ENCODE results near the gene SRF.
A peak's percentile ranks its signal among the peaks of the same experiment; 100 is the strongest.

Gene SRF

DNA sequence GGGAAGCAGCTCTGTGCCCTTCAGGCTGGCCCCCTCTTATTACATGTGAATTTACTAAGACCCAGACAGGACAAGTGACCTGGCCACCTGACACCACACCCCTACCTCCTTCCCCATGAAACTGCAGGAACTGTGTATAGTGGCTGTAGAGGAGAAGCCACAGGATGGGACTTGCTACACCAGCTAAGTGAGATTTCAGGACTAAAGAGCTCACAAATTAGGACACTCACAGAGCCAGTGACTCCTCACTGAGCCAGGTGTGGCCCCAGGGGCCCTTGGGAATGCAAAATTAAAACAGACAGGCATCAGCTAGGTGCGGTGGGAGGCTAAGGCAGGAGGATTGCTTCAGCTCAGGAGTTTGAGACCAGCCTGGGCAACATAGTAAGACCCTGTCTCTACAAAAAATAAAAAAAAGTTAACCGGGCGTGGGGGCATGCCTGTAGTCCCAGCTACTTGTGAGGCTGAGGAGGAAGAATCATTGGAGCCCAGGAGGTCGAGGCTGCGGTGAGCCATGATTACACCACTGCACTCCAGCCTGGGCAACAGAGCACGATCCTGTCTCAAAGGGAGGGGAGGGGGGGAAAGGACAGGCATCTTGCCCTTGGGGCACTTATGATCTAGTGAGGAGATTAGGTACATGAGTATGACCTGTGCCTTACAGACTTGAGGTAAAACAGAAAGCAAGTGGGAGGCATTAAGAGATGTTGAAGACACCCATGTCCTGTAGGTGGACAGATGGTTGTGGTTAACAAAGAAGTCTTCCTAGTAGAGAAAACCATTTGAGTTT, 23.2 kb upstream of the SRF start:
- no peak for DNase-seq (ENCODE audit: low read depth)

DNA sequence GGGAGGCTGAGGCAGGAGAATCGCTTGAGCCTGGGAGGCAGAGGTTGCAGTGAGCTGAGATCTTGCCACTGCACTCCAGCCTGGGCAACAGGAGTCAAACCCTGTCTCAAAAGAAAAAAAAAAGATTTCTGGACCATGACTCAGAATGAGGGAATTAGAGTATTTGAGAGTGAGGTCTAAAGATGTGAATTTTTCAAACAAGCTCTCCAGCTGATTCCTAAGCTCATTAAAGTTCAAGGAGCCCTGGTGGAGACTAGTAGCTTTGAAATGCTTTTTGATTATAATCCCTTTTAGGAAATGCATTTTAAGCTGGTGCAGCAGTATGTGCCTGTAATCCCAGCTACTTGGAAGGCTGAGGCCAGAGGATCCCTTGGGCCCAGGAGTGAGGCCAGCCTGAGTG, 21.8 kb upstream of the SRF start:
- no peak for DNase-seq (ENCODE audit: low read depth)

DNA sequence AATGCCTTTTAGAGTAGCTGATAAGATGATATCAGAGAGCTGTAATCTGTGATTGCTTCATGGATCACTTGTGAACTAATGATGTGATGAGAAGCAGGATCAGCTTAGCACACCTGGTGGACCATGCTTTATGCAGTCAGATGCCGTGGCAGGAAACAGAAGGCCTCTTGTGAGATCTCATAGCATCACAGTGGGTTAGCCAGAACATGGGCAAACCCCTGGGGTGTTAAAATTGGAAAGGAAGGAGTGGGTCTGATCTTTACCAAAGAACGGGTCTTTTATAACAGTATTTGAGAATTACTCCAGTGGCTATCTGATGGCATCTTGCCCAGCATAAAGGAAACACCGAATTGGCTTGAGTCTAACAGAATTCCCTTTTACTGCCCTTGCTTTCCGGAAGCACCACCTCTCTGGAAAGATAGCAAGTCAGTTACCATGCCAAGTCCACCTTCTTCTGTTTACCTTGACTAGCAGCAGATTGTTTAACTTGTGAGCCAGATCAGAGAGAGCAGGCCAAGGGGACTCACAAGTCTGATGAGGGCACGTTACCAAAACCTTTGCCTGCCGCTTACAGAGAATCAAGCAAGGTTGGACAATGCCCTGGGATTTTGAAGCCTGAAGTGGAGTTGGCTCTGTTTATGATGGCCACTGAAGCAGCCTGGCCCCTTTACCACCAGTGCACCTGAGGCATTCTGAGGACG, 20.9 kb upstream of the SRF start:
- no peak for DNase-seq (ENCODE audit: low read depth)

DNA sequence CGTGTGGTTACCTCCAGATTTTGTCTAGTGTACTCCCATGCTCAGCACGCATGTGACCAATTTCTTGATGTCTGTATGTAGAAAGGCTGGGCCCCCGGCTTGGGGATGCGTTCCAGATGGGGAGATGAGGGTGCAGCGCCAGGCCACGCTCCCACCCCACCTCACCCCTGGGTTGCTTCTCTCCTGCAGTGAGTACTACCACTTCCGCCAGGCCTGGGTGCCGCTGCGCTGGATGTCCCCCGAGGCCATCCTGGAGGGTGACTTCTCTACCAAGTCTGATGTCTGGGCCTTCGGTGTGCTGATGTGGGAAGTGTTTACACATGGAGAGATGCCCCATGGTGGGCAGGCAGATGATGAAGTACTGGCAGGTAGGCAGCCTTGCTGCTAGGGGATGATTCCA, 11.5 kb upstream of the SRF start:
- no peak for DNase-seq (ENCODE audit: low read depth)

DNA sequence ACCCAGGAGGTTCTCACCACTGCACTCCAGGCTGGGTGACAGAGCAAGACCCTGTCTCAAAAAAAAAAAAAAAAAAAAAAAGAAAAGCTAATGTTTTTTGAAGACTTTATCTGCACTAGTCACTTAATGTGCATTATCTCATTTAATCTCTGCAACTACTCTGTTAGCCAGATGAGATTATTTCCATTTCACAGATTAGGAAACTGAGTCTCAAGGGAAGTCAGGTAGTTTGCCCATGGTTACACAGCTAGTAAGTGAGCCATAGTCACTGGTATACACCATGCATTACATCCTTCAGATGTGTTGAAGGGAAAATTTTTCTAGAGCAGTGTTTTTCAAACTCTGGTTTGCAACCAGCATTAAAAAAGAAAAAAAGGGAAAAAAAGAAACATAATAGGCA, 7.2 kb upstream of the SRF start:
- no peak for DNase-seq (ENCODE audit: low read depth)

DNA sequence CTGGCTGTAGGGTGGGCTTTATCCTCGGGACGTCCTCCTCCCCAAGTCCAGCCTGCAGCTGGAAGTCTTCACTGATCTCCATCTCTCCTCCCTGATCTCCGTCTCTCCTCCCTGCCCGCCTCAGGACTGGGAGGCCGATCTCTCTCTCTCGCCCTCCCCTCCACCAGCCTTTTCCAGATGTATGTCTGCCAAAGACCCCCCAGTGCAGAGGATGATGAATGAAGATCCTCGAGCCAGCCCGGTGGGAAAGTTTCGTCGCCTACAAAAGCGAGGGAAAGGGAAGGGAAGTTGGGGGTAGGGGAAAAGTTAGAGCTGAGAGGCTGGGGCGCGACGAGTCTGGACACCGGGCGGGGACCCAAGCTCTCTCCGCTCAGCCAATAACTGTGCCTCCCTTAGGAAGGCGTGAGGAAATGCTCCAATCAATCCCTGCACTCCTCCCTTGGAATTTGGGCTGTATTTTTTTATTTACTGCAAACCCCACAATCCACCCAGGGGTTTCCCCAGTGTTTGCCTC, 595 bp upstream of the SRF start:
- no peak for DNase-seq (ENCODE audit: low read depth)

DNA sequence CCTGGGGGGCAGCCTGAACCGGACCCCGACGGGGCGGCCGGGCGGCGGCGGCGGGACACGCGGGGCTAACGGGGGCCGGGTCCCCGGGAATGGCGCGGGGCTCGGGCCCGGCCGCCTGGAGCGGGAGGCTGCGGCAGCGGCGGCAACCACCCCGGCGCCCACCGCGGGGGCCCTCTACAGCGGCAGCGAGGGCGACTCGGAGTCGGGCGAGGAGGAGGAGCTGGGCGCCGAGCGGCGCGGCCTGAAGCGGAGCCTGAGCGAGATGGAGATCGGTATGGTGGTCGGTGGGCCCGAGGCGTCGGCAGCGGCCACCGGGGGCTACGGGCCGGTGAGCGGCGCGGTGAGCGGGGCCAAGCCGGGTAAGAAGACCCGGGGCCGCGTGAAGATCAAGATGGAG, 636 bp downstream of the SRF start:
- peak; percentile 20 for DNase-seq (ENCODE audit: low read depth)

DNA sequence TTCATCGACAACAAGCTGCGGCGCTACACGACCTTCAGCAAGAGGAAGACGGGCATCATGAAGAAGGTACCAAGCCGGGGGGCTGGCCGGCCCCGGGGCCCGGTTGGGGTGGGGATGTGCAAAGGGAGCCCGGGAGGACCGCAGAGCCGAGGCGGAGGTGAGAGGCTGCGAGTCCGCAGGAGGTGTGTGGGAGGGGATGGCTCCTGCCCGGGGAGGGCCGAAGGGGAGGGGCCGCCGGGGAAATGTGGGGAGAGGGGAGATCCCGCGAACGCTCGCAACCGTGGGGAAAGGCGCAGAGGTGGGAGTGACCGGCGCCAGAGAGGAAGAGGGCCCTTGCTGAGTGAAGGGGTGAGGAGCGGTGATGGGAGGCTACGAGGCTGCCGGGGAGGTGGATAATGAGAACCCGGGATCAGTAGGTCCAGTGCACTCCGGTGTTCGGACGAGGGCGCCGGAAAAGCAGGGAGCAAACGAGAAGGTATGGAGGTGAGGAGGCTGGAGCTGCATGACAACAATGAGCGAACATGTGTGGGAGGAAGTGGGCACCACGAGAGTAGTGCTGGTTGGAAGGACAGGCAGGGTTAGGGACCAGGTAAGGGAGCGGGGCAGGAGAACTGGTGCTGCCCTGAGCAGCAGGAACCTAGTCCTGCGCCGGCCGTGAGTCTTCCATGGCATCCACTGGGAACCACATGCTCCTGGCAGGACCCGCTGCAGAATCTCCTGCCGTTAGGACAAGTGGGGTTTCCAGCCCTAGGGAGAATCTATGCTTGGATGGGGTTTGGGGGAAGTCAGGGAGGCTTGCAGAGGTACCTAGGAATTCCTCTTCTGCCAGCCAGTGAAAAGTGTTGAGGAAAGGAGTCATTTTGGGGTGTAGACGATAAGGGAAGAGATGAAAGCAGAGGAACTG, 1.3 kb downstream of the SRF start:
- DNase-seq (ENCODE audit: low read depth) = peak; percentile 39

DNA sequence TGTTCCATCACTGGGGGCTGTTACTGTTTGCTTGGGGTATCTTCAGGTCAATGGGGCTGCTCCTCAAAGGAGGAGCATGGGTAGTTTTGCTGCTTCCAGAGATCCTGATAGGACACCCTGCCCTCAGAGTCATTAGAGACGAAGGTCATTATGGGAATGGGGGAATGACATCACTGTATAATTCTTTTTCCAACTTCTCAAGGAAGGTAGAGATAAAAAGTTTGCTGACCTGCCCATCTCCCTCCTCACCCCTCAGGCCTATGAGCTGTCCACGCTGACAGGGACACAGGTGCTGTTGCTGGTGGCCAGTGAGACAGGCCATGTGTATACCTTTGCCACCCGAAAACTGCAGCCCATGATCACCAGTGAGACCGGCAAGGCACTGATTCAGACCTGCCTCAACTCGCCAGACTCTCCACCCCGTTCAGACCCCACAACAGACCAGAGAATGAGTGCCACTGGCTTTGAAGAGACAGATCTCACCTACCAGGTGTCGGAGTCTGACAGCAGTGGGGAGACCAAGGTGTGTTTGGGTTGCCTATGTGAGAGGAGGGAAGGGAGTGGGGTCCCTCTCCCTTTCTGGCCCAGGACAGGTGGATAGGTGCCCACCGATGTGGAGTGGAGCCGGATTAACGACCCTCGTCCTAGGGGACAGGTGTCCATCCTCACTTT, 2.7 kb downstream of the SRF start:
- no peak for DNase-seq (ENCODE audit: low read depth)

DNA sequence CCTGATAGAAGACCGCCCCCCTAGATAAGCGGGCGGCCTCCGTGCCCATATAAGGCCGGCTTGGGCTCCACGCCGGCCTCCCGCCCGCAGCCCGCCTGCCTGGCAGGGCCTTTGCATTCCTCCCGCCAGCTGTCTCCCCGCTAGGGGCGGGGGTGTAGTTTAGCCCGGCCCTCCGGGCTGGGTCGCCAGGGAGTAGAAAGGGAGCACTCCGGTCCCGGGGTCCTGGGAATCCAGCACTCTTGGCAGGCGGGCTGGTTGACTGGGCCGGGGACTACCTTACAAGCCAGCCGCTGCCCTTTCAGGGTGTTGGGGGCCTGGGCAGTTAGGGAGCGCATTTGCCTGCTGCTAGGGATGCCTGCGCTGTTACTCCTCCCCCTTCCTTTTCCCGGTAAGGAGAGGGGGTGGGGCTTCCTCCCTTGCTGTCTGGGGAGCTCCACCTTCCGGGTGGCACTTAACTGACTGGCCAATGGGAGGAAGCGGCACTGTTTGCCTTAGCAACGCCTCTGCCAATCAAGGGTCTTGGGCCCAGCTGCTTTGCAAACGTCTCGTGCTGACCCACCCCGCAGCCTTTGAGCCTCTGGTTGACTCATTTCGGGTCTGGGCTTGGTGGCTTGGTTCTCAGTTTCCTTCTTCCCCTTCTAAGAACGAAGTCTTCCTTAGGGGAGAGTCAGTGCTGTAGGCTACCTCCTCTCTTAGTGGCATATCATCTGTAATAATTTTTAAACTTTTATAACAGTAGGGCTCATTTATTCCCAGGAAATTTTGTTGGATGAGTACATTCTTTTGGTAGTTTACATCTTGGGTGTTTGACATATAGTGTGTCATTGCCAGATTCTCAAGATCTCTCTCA, 3.4 kb downstream of the SRF start:
- peak; percentile 92 for DNase-seq (ENCODE audit: low read depth)

DNA sequence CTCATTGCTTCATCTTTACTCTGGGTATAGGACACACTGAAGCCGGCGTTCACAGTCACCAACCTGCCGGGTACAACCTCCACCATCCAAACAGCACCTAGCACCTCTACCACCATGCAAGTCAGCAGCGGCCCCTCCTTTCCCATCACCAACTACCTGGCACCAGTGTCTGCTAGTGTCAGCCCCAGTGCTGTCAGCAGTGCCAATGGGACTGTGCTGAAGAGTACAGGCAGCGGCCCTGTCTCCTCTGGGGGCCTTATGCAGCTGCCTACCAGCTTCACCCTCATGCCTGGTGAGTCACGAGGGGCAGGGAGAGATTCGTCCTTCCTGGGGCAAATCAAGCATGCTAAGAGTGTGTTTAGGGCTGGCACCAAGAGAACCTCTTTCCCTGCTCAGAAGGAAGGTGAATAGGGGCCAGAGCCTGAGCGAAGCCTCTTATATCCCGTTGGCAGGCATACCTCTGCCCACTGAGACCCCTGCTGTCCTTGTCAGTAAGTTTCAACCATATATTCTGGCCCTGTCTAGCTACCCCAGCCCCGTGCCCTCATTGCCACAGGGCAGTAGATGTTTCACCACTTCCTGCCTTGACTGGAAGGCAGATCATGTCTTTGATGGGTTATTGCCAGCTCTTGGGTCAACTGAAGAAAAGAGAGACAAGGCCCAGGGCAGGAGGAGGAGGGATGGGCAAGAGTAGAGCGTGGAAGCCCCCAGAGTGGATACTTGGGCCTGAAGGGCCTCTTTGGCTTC, 4.8 kb downstream of the SRF start:
- DNase-seq (ENCODE audit: low read depth) = no peak

DNA sequence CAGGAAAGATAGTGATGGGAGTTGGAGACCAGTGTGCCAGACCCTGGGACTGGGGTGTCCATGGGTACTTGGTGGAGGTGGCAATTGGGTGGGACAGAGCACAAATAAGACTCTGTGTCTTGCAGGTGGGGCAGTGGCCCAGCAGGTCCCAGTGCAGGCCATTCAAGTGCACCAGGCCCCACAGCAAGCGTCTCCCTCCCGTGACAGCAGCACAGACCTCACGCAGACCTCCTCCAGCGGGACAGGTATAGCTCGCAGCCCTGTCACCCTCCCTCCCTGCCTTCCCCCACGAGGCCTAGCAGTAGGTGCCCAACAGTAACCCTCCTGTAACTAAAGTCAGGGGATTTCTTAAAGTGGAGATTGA, 5.3 kb downstream of the SRF start:
- no peak for DNase-seq (ENCODE audit: low read depth)

DNA sequence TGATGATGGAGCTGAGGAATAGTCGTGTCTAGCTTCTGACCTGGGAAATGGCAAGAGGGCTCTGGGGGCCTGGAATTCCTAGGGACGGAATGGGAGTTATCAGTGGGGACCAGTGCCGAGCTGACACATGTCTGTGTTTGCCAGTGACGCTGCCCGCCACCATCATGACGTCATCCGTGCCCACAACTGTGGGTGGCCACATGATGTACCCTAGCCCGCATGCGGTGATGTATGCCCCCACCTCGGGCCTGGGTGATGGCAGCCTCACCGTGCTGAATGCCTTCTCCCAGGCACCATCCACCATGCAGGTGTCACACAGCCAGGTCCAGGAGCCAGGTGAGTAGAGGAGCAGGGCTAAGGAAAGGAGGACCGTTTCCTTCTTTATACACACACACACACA, 7.1 kb downstream of the SRF start:
- no peak for DNase-seq (ENCODE audit: low read depth)

DNA sequence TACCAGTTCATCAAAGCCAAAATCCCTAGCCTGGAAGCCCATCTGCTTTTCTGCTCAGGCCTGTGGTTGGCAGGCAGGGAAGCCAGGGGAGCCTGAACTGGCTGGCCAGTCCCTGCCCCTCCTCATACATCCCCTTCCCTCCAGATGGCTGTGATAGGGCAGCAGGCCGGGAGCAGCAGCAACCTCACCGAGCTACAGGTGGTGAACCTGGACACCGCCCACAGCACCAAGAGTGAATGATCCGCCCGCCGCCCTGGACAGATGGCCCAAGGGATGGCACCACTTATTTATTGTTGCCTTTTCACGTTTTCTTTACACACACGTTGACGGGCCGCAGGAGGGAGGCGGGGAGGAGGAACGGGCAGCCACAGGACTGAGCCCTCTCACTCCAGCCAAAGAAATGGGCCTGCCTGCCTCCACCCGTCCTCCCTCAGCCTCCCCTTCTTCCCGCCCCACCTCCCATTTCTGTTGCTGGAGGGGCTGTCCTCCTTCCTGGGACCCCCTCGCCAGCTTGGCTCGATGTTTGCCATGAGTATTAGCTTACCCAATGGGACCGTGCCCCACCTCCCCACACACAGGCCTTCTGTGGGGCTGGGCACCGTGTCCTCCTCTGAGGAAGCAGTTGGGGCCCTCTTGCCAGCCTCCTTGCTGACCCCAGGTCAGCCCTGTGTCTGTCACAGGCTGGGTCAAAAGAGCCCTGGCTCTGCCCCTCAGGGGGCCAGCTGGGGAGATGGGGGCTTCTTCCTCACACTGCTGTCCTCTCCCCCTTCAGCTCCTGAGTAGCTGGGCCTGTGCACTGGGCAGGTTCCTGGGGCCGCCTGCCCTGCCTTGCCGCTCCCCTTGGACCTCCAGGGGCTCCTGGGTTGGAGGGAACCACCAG, 8.1 kb downstream of the SRF start:
- no peak for DNase-seq (ENCODE audit: low read depth)

DNA sequence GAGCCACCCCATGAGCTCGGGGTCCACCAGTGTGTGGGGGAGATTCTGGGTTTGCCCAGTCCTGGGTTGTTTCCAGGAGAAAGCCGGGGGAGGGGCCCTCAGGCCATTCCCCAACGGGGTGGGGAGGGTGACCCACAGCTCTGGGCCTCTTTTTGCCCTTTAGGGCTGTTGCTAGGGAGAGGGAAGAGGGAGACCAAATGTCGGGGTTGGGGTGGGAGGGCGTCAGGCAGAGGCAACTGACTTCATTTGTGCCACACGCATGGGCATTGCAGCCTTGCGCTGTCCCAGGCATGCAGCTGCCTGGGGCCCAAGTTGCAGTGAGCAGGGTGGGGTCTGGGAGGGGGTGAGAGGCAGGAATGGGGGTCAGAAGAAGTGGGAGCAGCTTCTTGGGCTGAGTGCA, 9.0 kb downstream of the SRF start:
- DNase-seq (ENCODE audit: low read depth) = no peak

DNA sequence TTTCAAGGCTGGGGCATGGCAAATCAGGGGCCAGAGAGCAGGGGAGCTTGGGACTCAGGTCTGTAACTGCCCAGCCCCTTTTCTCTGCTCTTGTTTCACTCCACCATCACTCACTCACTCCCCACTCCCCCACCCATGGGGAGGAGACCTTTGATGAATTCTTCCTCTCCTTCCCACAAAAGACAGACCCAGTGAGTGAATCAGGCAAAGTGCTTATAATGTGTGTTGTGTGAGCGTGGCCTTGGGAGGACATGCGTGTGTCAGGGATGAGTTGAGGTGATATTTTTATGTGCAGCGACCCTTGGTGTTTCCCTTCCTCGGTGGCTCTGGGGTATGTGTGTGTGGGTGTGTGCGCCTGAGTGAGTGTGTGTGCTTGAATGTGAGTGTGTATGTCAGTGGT, 9.9 kb downstream of the SRF start:
- DNase-seq (ENCODE audit: low read depth) = no peak

DNA sequence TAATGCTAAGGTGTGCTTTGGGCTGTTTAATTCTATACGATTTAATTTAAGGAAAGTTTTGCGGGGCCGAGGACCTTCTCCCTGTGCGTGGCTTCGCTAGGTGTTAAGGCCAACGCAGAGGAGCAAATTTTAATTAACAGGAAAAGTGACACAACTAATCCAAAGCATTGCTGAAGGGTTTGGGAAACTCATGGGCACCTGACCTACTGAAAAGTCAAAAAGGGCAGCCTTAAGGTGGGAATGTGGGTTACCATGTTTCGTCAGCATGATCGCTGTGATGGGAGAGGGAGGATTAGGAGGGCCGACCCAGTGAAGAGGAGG, 10.5 kb downstream of the SRF start:
- DNase-seq (ENCODE audit: low read depth) = no peak

DNA sequence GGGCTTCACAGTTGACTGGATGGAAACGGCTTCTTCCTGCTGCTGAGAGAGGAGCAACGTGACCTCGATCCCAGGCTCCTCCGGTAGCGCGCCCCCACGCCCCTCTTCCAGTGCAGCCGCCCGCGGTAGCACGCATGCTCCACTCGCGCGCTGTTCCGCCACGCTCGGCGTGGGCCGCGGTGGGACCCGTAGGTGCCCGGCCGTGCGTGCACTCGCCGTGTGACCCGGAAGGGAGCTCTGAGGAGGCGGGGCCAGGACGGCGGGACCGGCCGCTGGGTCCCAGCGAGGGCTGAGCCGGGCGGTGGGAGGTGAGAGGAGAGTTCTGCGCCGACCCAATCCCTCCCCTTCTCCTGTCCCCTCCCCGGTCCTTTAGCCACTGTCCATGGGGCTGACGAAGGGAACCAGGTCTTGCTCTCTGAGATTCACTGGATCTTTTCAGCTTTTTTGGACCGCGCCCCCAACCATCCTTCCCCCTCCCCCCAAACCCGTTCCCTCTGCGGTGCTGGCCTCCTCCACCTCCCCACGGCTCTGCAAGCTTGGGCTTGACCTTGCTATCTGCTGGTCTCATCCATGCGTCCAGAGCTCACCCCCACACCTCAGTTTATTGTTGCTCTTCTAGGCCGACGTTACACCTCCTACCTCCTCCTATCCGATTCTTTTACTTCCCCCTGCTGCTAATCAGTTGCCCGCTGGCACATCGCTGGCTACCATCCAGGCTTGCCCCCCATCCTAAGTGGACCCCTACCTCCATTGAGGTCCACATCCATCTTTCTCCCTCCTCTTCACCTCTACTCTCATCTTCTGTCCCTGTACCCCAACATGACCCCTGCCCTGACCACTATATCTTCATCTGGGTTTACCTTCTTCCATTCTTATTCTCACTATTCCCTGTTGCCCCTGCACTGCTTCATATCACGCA, 11.1 kb downstream of the SRF start, which contains the start of gene CUL9:
Gene CUL9, plus strand, starts transcription at position 255 of the 919 bp plus-strand sequence. CDS start 2,115 bp downstream, outside the sequence.
- DNase-seq (ENCODE audit: low read depth) = peak; percentile 60

All from activated gamma-delta T cell treated with anti-CD3 and anti-CD28 coated beads, Interleukin-2, amount 50 U/mL, for 16 hours (primary cell).